NCI-H146 treated with DMSO at 0.1 percent for 48 hours (cell line): Measurements from ENCODE around the gene NF2.

Experiments used
- DNase-seq: peaks from one replicate; lab custom pipeline; 2025; ENCODE audit not compliant: unreplicated experiment; lab: John Stamatoyannopoulos, UW

The NF2 gene

DNA sequence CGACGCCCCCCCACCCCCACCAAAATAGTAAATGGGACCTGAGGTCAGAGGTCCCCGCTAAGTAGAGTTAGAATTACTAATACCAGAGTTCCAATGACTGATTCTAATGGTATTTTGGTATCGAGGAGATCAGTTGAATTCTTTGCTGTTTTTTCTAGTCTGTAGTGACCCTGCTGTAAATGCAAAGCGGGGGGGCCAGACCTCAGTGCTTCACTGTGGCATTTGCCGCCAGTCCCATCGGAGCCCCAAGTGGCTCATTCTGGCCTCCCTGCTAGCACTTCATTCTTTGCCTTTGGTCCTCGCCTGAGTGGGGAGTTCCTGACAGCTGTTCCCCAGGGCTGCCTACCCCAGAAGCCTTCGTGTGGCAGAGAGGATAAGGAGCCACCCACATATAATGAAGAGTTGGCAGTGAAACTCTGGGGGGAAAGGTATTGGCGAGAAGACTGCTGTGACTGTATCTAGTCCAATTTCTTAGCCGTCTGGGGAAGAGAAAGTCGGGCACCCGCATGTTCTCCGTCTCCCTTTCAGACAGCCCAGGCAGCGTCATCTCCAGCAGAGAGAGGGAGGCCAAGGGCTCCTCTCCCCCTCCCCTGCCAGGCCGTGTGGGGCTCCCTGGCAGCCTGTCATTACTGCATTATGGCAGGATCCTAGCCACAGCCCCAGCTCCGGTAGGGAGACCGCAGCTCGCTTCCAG is 96.9 kb downstream of the NF2 start:
- DNase-seq: no peak

DNA sequence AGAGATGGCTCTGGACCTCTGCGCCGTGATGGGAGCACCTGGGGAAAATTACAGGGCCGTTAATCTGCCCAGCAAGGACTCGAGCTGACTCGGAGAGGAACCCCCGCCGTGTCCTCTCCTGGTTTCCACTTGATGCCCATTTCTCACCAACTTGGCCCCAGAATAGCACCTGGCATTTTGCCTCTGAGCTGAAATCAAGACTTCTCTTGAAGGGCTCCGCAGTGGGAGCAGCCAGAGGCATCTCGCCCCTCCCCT is 97.4 kb downstream of the NF2 start:
- no peak for DNase-seq

GRCh38 chr22:29701155-29701999 is 97.9 kb downstream of the NF2 start:
- peak; percentile 69 for DNase-seq

DNA sequence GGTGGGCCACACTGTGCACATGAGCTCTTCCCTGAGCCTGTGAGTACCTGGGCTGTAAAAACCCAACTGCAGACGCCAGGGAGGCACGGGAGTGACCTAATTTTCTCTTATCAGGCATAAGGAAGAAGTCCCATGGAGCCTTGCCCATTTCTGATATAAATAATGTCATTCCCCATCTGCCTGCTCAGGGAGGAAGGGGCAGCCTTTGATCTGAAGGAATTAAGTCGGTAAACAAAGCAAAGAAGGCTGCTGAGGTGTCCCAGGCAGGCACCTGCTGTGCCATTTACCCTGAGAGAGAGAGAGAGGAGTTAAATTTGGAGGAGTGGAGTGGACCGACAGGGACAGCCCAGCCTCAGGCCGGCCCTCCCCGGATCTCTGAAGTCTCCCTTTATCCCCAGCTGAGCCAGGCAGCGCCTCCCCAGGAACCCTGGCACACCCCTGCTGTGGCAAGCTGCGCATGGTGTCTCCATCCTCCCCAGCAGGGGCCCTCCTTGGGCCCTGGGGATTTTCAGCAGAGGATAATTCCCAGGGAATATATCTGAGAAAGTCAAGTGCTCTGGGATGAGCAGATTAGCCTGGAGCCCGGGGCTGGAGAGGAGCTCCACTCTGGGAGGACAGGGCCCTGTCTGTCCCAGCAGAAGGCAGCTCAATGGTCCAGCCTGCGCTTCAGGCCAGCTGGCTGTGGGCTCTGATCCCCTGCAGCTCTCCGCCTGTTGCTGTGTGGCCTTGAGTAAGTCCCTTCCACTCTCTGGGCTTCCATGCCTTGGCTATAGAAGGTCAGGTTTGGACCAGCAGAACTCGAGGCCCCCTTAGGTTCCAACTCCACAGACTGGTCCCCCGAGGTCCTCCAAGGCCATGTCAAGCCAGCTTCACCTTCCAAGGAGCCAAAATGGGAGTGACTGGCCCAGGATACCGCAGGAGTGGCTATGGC is 98.8 kb downstream of the NF2 start:
- DNase-seq: no peak

DNA sequence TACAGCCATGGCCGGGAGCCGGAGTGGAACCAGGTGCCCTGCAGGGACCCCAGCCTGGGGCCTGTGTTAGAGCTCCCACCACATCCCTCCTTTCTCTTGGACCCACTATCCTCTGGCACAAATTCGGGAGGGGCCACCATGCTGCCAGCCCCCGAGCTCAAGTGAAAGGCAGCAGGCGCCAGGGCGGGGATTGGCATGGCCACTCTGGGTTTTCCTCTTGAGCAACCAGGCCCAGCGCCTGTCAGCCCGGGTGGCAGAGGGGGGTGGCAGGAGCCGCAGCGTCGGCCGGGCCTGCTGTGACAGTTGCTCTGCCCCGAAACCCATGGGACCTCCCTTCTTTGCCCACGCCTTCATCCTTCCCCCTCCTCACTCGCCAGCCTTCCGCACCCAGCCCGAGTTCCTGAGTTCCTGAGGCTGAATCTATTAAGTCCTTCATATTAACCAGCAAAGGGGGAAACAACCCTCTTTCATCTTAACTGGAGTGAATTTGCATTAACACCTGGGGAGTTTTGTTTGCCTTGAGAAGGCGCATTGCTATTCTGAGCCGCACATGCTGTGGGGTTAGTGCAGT is 99.6 kb downstream of the NF2 start:
- peak; percentile 59 for DNase-seq

- DNase-seq: no peak
Observed at GRCh38 chr22:29703569-29704195, 100.2 kb downstream of the NF2 start.

- DNase-seq: no peak
Observed at GRCh38 chr22:29704528-29705285, 101.3 kb downstream of the NF2 start.

DNA sequence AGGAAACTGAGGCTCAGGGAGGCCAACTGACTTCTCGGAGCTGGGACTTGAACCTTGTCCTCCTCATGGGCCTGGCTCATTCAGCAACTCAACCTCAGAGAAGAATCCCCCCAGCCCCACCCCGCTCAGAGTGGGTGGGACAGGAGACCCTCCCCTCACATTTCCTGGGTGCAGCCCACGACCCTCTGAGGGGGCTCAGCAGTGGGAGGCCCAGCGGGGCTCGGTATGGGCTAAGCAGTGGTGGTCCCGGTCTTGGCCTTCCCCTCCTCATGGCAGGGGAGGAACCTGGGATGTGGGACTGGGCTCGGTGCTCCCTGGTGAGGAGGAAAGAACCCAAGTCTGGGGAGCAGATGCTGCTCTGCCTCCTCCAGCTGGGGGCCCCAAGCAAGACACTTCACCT is 102.2 kb downstream of the NF2 start:
- DNase-seq: no peak

DNA sequence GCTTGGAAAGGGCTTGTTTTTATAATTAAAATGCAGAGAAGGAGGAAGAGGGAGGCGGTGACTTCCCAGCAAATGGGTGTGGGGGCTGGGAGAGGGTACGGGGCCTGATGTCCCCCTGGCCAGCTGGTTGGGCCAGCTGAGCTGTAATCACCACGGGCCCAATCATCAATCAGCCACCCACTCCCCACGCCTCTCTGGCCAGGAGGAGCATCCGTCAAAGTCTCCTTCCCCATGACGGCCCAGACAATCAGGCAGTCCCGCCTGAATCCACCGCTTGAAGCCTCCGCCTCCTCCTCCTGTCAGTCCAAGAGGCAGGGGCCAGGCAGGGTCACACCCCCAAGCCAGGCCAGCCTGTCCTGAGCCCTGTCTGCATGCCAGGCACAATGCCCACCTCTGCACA is 103.1 kb downstream of the NF2 start:
- DNase-seq: no peak

GRCh38 chr22:29707010-29707409 is 103.6 kb downstream of the NF2 start:
- DNase-seq: no peak

DNA sequence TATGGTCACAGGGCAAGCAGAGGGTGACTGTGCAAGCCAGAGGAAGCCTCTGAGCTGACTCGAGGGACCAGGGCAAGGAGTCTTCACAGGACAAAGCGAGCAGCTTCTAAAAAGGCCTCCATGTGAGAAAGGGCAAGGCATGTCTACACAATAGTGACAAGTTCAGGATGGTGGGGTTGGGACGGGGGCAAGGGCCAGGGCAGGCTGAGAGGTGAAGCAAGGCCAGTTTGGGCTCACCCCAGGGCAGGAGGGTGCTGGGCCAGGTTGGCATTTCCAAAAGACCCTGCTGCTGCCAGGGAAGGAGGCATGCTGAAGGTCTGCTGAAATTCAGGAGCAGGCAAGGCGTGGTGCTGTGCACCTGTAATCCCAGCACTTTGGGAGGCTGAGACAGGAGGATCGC is 104.0 kb downstream of the NF2 start:
- no peak for DNase-seq

GRCh38 chr22:29710193-29710592 is 106.8 kb downstream of the NF2 start:
- DNase-seq: no peak

- no peak for DNase-seq
Observed at GRCh38 chr22:29710922-29711593, 107.6 kb downstream of the NF2 start.

DNA sequence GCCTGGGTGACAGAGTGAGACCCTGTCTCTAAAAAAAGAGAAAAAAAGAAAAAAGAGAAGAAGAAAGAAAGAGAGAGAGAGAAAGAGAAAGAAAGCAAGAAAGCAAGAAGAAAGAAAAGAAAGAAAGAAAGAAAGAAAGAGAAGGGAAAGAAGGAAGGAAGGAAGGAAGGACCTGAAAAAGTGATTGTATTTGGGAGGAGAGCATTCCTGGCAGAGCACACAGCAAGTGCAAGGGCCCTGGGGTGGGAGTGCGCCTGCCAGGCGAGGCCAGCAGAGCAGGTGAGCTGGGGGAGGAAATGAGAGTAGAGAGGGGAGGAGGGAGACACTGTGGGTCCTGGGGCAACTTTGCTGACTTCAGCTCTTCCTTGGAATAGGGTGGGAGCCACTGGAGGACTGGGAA is 108.7 kb downstream of the NF2 start:
- no peak for DNase-seq

GRCh38 chr22:29713156-29713727 is 109.8 kb downstream of the NF2 start:
- DNase-seq: peak; percentile 11

DNA sequence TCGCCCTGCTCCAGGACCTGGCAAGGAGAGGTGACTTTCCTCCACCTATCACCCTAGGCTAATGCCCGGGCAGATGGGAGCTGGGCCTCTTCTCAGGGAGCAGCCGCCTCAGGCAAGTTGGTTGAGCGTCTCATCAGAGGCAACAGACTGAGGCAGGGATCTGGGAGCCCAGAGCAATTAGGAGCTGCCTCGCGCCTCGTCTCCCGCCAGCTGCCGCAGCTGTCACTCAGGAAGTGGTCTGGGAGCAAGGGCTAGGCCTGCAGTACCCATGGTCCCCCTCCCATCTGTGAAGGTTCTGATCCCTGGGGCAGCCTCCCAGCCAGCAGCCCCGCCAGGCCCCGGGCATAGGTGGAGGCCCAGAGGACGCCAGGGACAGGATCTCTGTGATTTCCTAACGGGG is 111.8 kb downstream of the NF2 start:
- DNase-seq: peak; percentile 29

- no peak for DNase-seq
Observed at GRCh38 chr22:29715705-29716104, 112.3 kb downstream of the NF2 start.

- no peak for DNase-seq
Observed at GRCh38 chr22:29716814-29717545, 113.5 kb downstream of the NF2 start.

- peak; percentile 40 for DNase-seq
Observed at GRCh38 chr22:29717789-29718188, 114.4 kb downstream of the NF2 start.
